Spleen (tissue), 11 donors: ENCODE results near the gene POLDIP3. TPM values are rescaled to one million over a fixed set of nuclear protein-coding genes. Genes with fewer than 3 reads are reported as not detected.
"Not testable (repeated sequence)": the region's sequence is repeated elsewhere in the genome, so short reads cannot be mapped to it uniquely, and the experiment has no call there.

ENCODE experiments used
- DNase-seq: peaks from one replicate; pipeline ENCODE4 v3.0.0-alpha.2; 2020
- H3K27ac ChIP-seq, 8 donors: fragments of 200-600 bp; sonication (generic) in 7 of 8; 1 replicate in 4 of 8; 2 replicates in 4 of 8; pipeline versions ENCODE4 v1.5.0 to v1.8.0; 2016 to 2021; ENCODE audit warnings: inconsistent platforms in 4 of 8, mild to moderate bottlenecking in 4 of 8, moderate library complexity in 1 of 8
- H3K27me3 ChIP-seq, 7 donors: fragments of 200-600 bp; sonication (generic) in 6 of 7; replicated peaks in 1 of 7; 1 replicate in 4 of 7; 2 replicates in 3 of 7; pipeline versions ENCODE4 v1.5.0 to v1.8.0; 2016 to 2021; ENCODE audit warnings: inconsistent platforms in 3 of 7, mild to moderate bottlenecking in 1 of 7
- H3K36me3 ChIP-seq, 6 donors: fragments of 200-600 bp; sonication (generic) in 5 of 6; 1 replicate in 4 of 6; 2 replicates in 2 of 6; pipeline versions ENCODE4 v1.5.0 to v1.8.0; 2016 to 2021; ENCODE audit warnings: inconsistent platforms in 2 of 6
- H3K4me1 ChIP-seq, 6 donors: fragments of 200-600 bp; sonication (generic) in 5 of 6; 1 replicate in 3 of 6; 2 replicates in 3 of 6; pipeline versions ENCODE4 v1.5.0 to v1.8.0; 2016 to 2021; ENCODE audit warnings: inconsistent platforms in 3 of 6
- H3K4me3 ChIP-seq, 8 donors: fragments of 200-600 bp; sonication (generic) in 7 of 8; 1 replicate in 4 of 8; 2 replicates in 4 of 8; pipeline versions ENCODE4 v1.5.0 to v1.8.0; 2016 to 2021; ENCODE audit warnings: inconsistent platforms in 4 of 8, mild to moderate bottlenecking in 4 of 8, moderate library complexity in 2 of 8
- H3K9me3 ChIP-seq, 8 donors: fragments of 200-600 bp; sonication (generic) in 7 of 8; 1 replicate in 4 of 8; 2 replicates in 4 of 8; pipeline versions ENCODE4 v1.5.0 to v1.8.0; 2016 to 2021; ENCODE audit warnings: inconsistent platforms in 4 of 8
- CTCF ChIP-seq, 11 experiments: fragments of 200-600 bp in 7 of 11; fragments of 450-650 bp in 4 of 11; sonication (generic) in 4 of 11; IDR thresholded peaks in 8 of 11; conservative IDR thresholded peaks in 3 of 11; 1 replicate in 7 of 11; 2 replicates in 4 of 11; pipeline versions ENCODE4 v1.4.0 to v1.8.0; 2016 to 2021; ENCODE audit warnings: antibody characterized with exemption in 11 of 11, inconsistent platforms in 4 of 11, mild to moderate bottlenecking in 1 of 11
- POLR2A ChIP-seq, 3 donors: fragments of 450-650 bp; IDR thresholded peaks; one replicate each; pipeline ENCODE4 v1.5.1; 2017; ENCODE audit warnings: antibody characterized with exemption in 3 of 3, mild to moderate bottlenecking in 1 of 3
- POLR2AphosphoS5 ChIP-seq, 3 donors: sonication (generic); formaldehyde crosslinking; IDR thresholded peaks; one replicate each; pipeline ENCODE4 v1.5.1; 2017; ENCODE audit warnings: antibody characterized with exemption in 3 of 3
- WGBS, 5 donors: extraction: QIAGEN DNeasy Blood & Tissue Kit in 3 of 5; methylation state at CpG; one replicate each; pipeline versions ENCODE4 v1.1.5 to v1.1.7; 2013 to 2018; 5-methylcytosine and 5-hydroxymethylcytosine counted together
- intact Hi-C: fragments of 100-400 bp; cut with DNase I; formaldehyde crosslinking; loops from one replicate; pipeline ENCODE4 v1.15.0; 2023; ENCODE audit warnings: low total_unique reads
- polyA plus RNA-seq, 3 donors: library from polyadenylated mRNA; stranded (reverse); fragments of 200-250 nt; gene quantifications; one replicate each; pipeline ENCODE4 v1.2.1, GENCODE V29; 2013
- total RNA-seq, 7 donors: library from RNA; depleted of rRNA in 3 of 7; stranded (reverse); fragments of >200 nt in 3 of 7; fragmentation: NEBNext Ultra II Directional in 4 of 7; extraction: Animal tissue kit (Norgen Biotek cat#: 25700) in 4 of 7; gene quantifications; one replicate each; pipeline versions ENCODE4 v1.1.0 to v1.2.1, GENCODE V29; 2016 to 2021
- donor health status: healthy with polysubstance abuse.
- donor health status: DM: no; HTN: no; CAD: no; lungs with moderate emphysema.
- donor health status: DM: no; HTN: no; CAD: no.
- donor health status: Bipolar disorder and iron deficiency.
- donor health status: healthy.
- donor health status: DM: no; HTN: no; CAD: no.
- donor health status: DM: yes; HTN: yes; CAD: no.

Gene POLDIP3
- total and polyA plus RNA-seq, 10 donors, result 17.5 to 64.7 (median 40.7) TPM

GRCh38 chr22:42552294-42552647, 62.4 kb downstream of the POLDIP3 start:
- H3K4me1 ChIP-seq, result peaks cover 5 to 58% (median 35%) of the 10 kb centered on the region in 6 donors
- H3K36me3 ChIP-seq, intact Hi-C loops, DNase-seq, H3K9me3 ChIP-seq: not testable (repeated sequence)
- peak overlapping the region in 3 of 8 donors; percentile 27 to 63 (median 29) for H3K4me3 ChIP-seq
- 77 to 92% (median 84%) methylated on average over 6 of the region's 6 CpGs for WGBS, 5 donors
- peaks cover 0 to 16% (median 0%) of the 10 kb centered on the region in 7 donors for H3K27me3 ChIP-seq
- H3K27ac ChIP-seq, result peak overlapping the region in 7 of 8 donors; percentile 54 to 90 (median 81)
- peak in 3 of 11 experiments; percentile 3 to 53 (median 15) for TF ChIP-seq CTCF (IDR thresholded peaks at IDR 0.05 in 8 of 11, conservative IDR thresholded peaks at IDR 0.05 in 3 of 11)

GRCh38 chr22:42549331-42550060, 65.2 kb downstream of the POLDIP3 start:
- no peak for TF ChIP-seq POLR2AphosphoS5 (IDR thresholded peaks at IDR 0.05)
- no peak for TF ChIP-seq CTCF (IDR thresholded peaks at IDR 0.05 in 8 of 11, conservative IDR thresholded peaks at IDR 0.05 in 3 of 11)
- no peak for TF ChIP-seq POLR2A (IDR thresholded peaks at IDR 0.05)
- H3K36me3 ChIP-seq, result no peaks in the 10 kb centered on the region
- peak overlapping the region in 1 of 8 donors; percentile 21 for H3K27ac ChIP-seq
- H3K4me1 ChIP-seq, result peaks cover 5 to 57% (median 34%) of the 10 kb centered on the region in 6 donors
- DNase-seq, result no peak
- 67 to 80% (median 71%) methylated on average over 11 of the region's 11 CpGs for WGBS, 5 donors
- intact Hi-C loops, result no loop called here
- no peak overlapping the region for H3K4me3 ChIP-seq
- peaks cover 0 to 16% (median 0%) of the 10 kb centered on the region in 7 donors for H3K27me3 ChIP-seq
- H3K9me3 ChIP-seq, result no peaks in the 10 kb centered on the region

GRCh38 chr22:42548597-42549330, 65.9 kb downstream of the POLDIP3 start:
- Histone ChIP-seq H3K9me3 (no peaks in the 10 kb centered on the region), H3K27ac (no peak overlapping the region), H3K4me3 (no peak overlapping the region), H3K36me3 (no peaks in the 10 kb centered on the region), H3K4me1 (peaks cover 5 to 50% (median 27%) of the 10 kb centered on the region in 6 donors), H3K27me3 (peaks cover 0 to 9% (median 0%) of the 10 kb centered on the region in 7 donors)
- TF ChIP-seq POLR2A (IDR thresholded peaks at IDR 0.05) (no peak), POLR2AphosphoS5 (IDR thresholded peaks at IDR 0.05) (no peak), CTCF (IDR thresholded peaks at IDR 0.05 in 8 of 11, conservative IDR thresholded peaks at IDR 0.05 in 3 of 11) (no peak)
- WGBS, 5 donors, result 84 to 90% (median 88%) methylated on average over 19 of the region's 19 CpGs
- intact Hi-C loops, result no loop called here
- no peak for DNase-seq

GRCh38 chr22:42548126-42548525, 66.6 kb downstream of the POLDIP3 start:
- DNase-seq, H3K4me3 ChIP-seq, intact Hi-C loops, H3K9me3 ChIP-seq, H3K27ac ChIP-seq, H3K27me3 ChIP-seq, H3K36me3 ChIP-seq: not testable (repeated sequence)
- WGBS, 5 donors, result 64 to 77% (median 71%) methylated on average over 6 of the region's 6 CpGs
- H3K4me1 ChIP-seq, result peaks cover 3 to 43% (median 22%) of the 10 kb centered on the region in 6 donors
